Measurements from ENCODE around the gene PHLDB3. TPM values are rescaled to one million over a fixed set of nuclear protein-coding genes. Genes with fewer than 3 reads are reported as not detected.

PHLDB3 gene
- polyA plus RNA-seq, 1 of the 3 experiments (the other 2 are of a cell fraction) = 15.6 TPM

GRCh38 chr19:43480574-43480973, 24.0 kb downstream of the PHLDB3 start:
- no peak overlapping the region for H2AFZ ChIP-seq (ENCODE audit: low read depth)
- CTCF ChIA-PET = interaction anchor here (1.3 to 2.6 kb wide), 4 partner anchors 24 to 48 kb away, joined by 3 to 12 read pairs (median 8); partner anchors contain the start of gene PHLDB3
- no peaks in the 10 kb centered on the region for H3K9me2 ChIP-seq
- DNase-seq = no peak
- WGBS (ENCODE audit: low lambda C conversion rate) = 94% methylated on average over 3 of the region's 3 CpGs
- no peak overlapping the region for H3K4me3 ChIP-seq (ENCODE audit: low read depth in 2 of 2, low read length in 1 of 2)
- H3F3A ChIP-seq (replicated peaks; ENCODE audit: insufficient read depth) = peaks cover 7% of the 10 kb centered on the region
- no peak for TF ChIP-seq FOSL2 (IDR thresholded peaks at IDR 0.05; ENCODE audit: borderline replicate concordance, low read depth)
- no peak for TF ChIP-seq GABPA (IDR thresholded peaks at IDR 0.05; ENCODE audit: low read depth)
- TF ChIP-seq YY1 (IDR thresholded peaks at IDR 0.05; ENCODE audit: low read depth) = no peak
- H3K9me3 ChIP-seq = no peaks in the 10 kb centered on the region
- no peaks in the 10 kb centered on the region for H4K20me1 ChIP-seq (ENCODE audit: insufficient read depth)
- no peak overlapping the region for H3K9ac ChIP-seq
- no peaks in the 10 kb centered on the region for H3K79me2 ChIP-seq (ENCODE audit: insufficient read depth)
- POLR2A ChIA-PET = interaction anchor here (1.0 kb wide), 1 partner anchor 10 kb away, joined by 5 read pairs; no protein-coding TSS in a partner anchor
- H3K4me2 ChIP-seq = no peak overlapping the region
- H3K4me1 ChIP-seq (ENCODE audit: control insufficient read depth in 1 of 2, insufficient read depth in 2 of 2, low read depth in 1 of 2, low read length in 1 of 2) = no peaks in the 10 kb centered on the region
- no peak overlapping the region for H3K27ac ChIP-seq (ENCODE audit: low read depth in 2 of 2, low read length in 1 of 2)
- no peaks in the 10 kb centered on the region for H3K27me3 ChIP-seq (ENCODE audit: insufficient read depth)
- no peaks in the 10 kb centered on the region for H3K36me3 ChIP-seq (replicated peaks in 1 of 2; ENCODE audit: control insufficient read depth in 1 of 2, insufficient read depth in 2 of 2, low read length in 1 of 2)

- Histone ChIP-seq H3K36me3 (replicated peaks in 1 of 2; ENCODE audit: control insufficient read depth in 1 of 2, insufficient read depth in 2 of 2, low read length in 1 of 2) (no peaks in the 10 kb centered on the region), H3K27me3 (ENCODE audit: insufficient read depth) (no peaks in the 10 kb centered on the region), H3K9ac (no peak overlapping the region), H3K4me3 (ENCODE audit: low read depth in 2 of 2, low read length in 1 of 2) (no peak overlapping the region), H3K9me2 (no peaks in the 10 kb centered on the region), H2AFZ (ENCODE audit: low read depth) (no peak overlapping the region), H3F3A (replicated peaks; ENCODE audit: insufficient read depth) (peaks cover 7% of the 10 kb centered on the region), H3K4me1 (ENCODE audit: control insufficient read depth in 1 of 2, insufficient read depth in 2 of 2, low read depth in 1 of 2, low read length in 1 of 2) (peaks cover 0 to 2% of the 10 kb centered on the region in 2 experiments; a peak in 1 of 4 replicates), H3K9me3 (no peaks in the 10 kb centered on the region), H3K79me2 (ENCODE audit: insufficient read depth) (no peaks in the 10 kb centered on the region), H4K20me1 (ENCODE audit: insufficient read depth) (no peaks in the 10 kb centered on the region), H3K4me2 (no peak overlapping the region), H3K27ac (ENCODE audit: low read depth in 2 of 2, low read length in 1 of 2) (no peak overlapping the region)
- WGBS (ENCODE audit: low lambda C conversion rate) = 77% methylated on average over 4 of the region's 4 CpGs
- DNase-seq = no peak
- no peak for TF ChIP-seq USF2 (IDR thresholded peaks at IDR 0.05; ENCODE audit: borderline replicate concordance, low read depth, low read length)
- TF ChIP-seq SMC3 (IDR thresholded peaks at IDR 0.05; ENCODE audit: low read depth, low read length) = no peak
- TF ChIP-seq USF1 (IDR thresholded peaks at IDR 0.05; ENCODE audit: borderline replicate concordance, low read depth) = no peak
- TF ChIP-seq JUND (IDR thresholded peaks at IDR 0.05) = no peak
- no peak for TF ChIP-seq MAX (IDR thresholded peaks at IDR 0.05; ENCODE audit: low read depth)
- TF ChIP-seq TAF1 (IDR thresholded peaks at IDR 0.05; ENCODE audit: borderline replicate concordance, low read depth, low read length) = no peak
- TF ChIP-seq CTCF (IDR thresholded peaks at IDR 0.05) = no peak
- TF ChIP-seq ELF1 (IDR thresholded peaks at IDR 0.05) = no peak
- no peak for TF ChIP-seq GABPA (IDR thresholded peaks at IDR 0.05; ENCODE audit: low read depth)
- TF ChIP-seq ZBTB33 (IDR thresholded peaks at IDR 0.05; ENCODE audit: borderline replicate concordance, low read depth) = no peak
- TF ChIP-seq YY1 (IDR thresholded peaks at IDR 0.05; ENCODE audit: low read depth) = no peak
- POLR2A ChIA-PET = interaction anchor here (1.0 kb wide), 1 partner anchor 9 kb away, joined by 5 read pairs; no protein-coding TSS in a partner anchor
- CTCF ChIA-PET = interaction anchor here (1.3 to 2.6 kb wide), 5 partner anchors 24 to 265 kb away, joined by 3 to 12 read pairs (median 5); partner anchors contain the start of gene PHLDB3
These were observed 24.5 kb downstream of the PHLDB3 start for GRCh38 chr19:43479961-43480561.

All from SK-N-SH (cell line).